NT2/D1 (cell line): ENCODE data around the gene WNK2.

Experiments used
- DNase-seq: peaks from one replicate; pipeline ENCODE4 v3.0.0-alpha.2; 2011; ENCODE audit warnings: low read depth, low spot score
- H3K27me3 ChIP-seq: 2 replicates; pipeline ENCODE4 v1.6.0; 2011; ENCODE audit warnings: mild to moderate bottlenecking; ENCODE audit not compliant: insufficient read length, insufficient read depth
- H3K36me3 ChIP-seq: 2 replicates; pipeline ENCODE4 v1.6.1; 2011; ENCODE audit warnings: mild to moderate bottlenecking, low read length, mixed read lengths; ENCODE audit not compliant: insufficient read depth, insufficient read length
- H3K4me1 ChIP-seq: 2 replicates; pipeline ENCODE4 v1.5.1; 2011; ENCODE audit not compliant: insufficient read depth, insufficient read length
- H3K4me3 ChIP-seq: 2 replicates; pipeline ENCODE4 v1.5.1; 2011; ENCODE audit warnings: low read depth; ENCODE audit not compliant: insufficient read length
- H3K9ac ChIP-seq: 2 replicates; pipeline ENCODE4 v1.6.0; 2011; ENCODE audit warnings: low read depth; ENCODE audit not compliant: insufficient read length
- H3K9me3 ChIP-seq: 2 replicates; pipeline ENCODE4 v1.5.1; 2011; ENCODE audit warnings: mild to moderate bottlenecking, low read length; ENCODE audit not compliant: insufficient read depth
- SUZ12 ChIP-seq: IDR thresholded peaks from 2 replicates; pipeline ENCODE4 v1.6.1; 2011; ENCODE audit not compliant: insufficient read length, insufficient read depth; ENCODE audit errors: extremely low read depth
- YY1 ChIP-seq: IDR thresholded peaks from 2 replicates; pipeline ENCODE4 v1.6.1; 2011; ENCODE audit not compliant: insufficient read length, insufficient read depth
- ZNF274 ChIP-seq: IDR thresholded peaks from 2 replicates; pipeline ENCODE4 v1.6.1; 2011; ENCODE audit warnings: mild to moderate bottlenecking, low read depth, low read length

Gene WNK2

GRCh38 chr9:93210324-93210973 is 26.5 kb downstream of the WNK2 start:
- TF ChIP-seq SUZ12 (no peak), YY1 (no peak), ZNF274 (no peak)
- no peaks in the 10 kb centered on the region for H3K27me3 ChIP-seq
- no peak for DNase-seq
- H3K36me3 ChIP-seq, result no peaks in the 10 kb centered on the region
- H3K9me3 ChIP-seq, result peaks cover 5% of the 10 kb centered on the region
- no peak overlapping the region for H3K4me3 ChIP-seq
- H3K9ac ChIP-seq, result no peak overlapping the region
- peaks cover 3% of the 10 kb centered on the region for H3K4me1 ChIP-seq

DNA sequence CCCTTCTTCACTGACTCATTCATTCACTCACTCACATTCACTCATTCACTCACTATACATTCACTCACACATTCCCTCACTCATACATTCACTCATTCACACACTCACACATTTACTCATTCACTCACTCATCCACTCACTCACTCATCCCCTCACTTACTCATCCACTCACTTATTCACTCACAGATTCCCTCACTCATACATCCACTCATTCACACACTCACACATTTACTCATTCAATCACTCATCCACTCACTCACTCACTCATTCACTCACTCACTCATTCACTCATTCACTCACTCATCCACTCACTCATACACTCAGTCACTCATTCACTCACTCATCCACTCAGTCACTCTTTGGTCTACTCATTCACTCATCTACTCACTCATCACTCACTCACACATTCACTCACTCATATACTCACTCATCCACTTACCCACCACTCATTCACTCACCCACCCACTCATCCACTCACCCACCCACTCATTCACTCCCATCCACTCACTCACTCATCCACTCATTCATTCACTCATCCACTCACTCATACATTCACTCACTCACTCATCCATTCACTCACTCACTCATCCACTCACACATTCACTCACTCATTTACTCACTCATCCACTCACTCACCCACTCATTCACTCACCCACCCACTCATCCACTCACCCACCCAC is 27.2 kb downstream of the WNK2 start:
- no peak overlapping the region for H3K4me3 ChIP-seq
- H3K27me3 ChIP-seq, result no peaks in the 10 kb centered on the region
- no peak overlapping the region for H3K9ac ChIP-seq
- H3K9me3 ChIP-seq, result peaks cover 9% of the 10 kb centered on the region
- H3K4me1 ChIP-seq, result peaks cover 3% of the 10 kb centered on the region
- TF ChIP-seq ZNF274 (no peak), SUZ12 (no peak), YY1 (no peak)
- no peaks in the 10 kb centered on the region for H3K36me3 ChIP-seq
- DNase-seq, result no peak

- TF ChIP-seq ZNF274 (no peak), SUZ12 (no peak), YY1 (no peak)
- H3K27me3 ChIP-seq, result no peaks in the 10 kb centered on the region
Observed at GRCh38 chr9:93211654-93212001, 27.7 kb downstream of the WNK2 start.

GRCh38 chr9:93212409-93212808 is 28.5 kb downstream of the WNK2 start:
- Histone ChIP-seq H3K4me1 (peaks cover 3% of the 10 kb centered on the region), H3K9me3 (peaks cover 9% of the 10 kb centered on the region), H3K9ac (no peak overlapping the region), H3K36me3 (no peaks in the 10 kb centered on the region), H3K27me3 (no peaks in the 10 kb centered on the region), H3K4me3 (no peak overlapping the region)
- no peak for DNase-seq
- no peak for TF ChIP-seq ZNF274
- no peak for TF ChIP-seq YY1
- TF ChIP-seq SUZ12, result no peak

More at GRCh38 chr9:93211654-93212001, 27.7 kb downstream of the WNK2 start:
- peaks cover 3% of the 10 kb centered on the region for H3K4me1 ChIP-seq
- no peak for DNase-seq
- no peaks in the 10 kb centered on the region for H3K36me3 ChIP-seq
- no peak overlapping the region for H3K9ac ChIP-seq
- H3K9me3 ChIP-seq, result peaks cover 9% of the 10 kb centered on the region
- no peak overlapping the region for H3K4me3 ChIP-seq

DNA sequence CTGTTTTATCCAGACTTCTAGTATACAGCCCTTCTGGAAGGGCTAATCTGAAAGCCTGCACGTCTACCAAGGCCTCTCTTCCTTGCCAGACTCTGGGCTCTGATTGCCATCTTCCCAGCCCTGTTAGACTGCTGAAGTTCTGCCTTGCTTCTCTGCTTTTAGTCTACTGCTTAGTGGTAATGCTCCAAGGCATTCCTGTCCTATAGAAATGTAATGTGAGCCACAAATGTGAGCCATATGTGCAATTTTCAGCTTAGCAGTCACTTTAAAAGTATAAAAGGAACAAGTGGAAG is 32.1 kb downstream of the WNK2 start:
- Histone ChIP-seq H3K9me3 (peaks cover 9% of the 10 kb centered on the region), H3K9ac (no peak overlapping the region), H3K36me3 (no peaks in the 10 kb centered on the region), H3K27me3 (no peaks in the 10 kb centered on the region), H3K4me1 (no peaks in the 10 kb centered on the region), H3K4me3 (no peak overlapping the region)
- no peak for DNase-seq
- TF ChIP-seq YY1 (no peak), SUZ12 (no peak), ZNF274 (no peak)

- DNase-seq, result no peak
- H3K36me3 ChIP-seq, result no peaks in the 10 kb centered on the region
- H3K9ac ChIP-seq, result no peak overlapping the region
- H3K4me3 ChIP-seq, result no peak overlapping the region
- H3K4me1 ChIP-seq, result no peaks in the 10 kb centered on the region
- no peak for TF ChIP-seq YY1
- no peak for TF ChIP-seq SUZ12
- TF ChIP-seq ZNF274, result no peak
- H3K9me3 ChIP-seq, result peaks cover 9% of the 10 kb centered on the region
- no peaks in the 10 kb centered on the region for H3K27me3 ChIP-seq
Observed at GRCh38 chr9:93217706-93218105, 33.8 kb downstream of the WNK2 start.

GRCh38 chr9:93218161-93218560 is 34.2 kb downstream of the WNK2 start:
- Histone ChIP-seq H3K36me3 (no peaks in the 10 kb centered on the region), H3K4me1 (peaks cover 3% of the 10 kb centered on the region), H3K4me3 (no peak overlapping the region), H3K9me3 (peaks cover 9% of the 10 kb centered on the region), H3K9ac (no peak overlapping the region), H3K27me3 (no peaks in the 10 kb centered on the region)
- TF ChIP-seq YY1 (no peak), SUZ12 (no peak), ZNF274 (no peak)
- no peak for DNase-seq
